Measurements from ENCODE around the gene TECPR1.

DNA sequence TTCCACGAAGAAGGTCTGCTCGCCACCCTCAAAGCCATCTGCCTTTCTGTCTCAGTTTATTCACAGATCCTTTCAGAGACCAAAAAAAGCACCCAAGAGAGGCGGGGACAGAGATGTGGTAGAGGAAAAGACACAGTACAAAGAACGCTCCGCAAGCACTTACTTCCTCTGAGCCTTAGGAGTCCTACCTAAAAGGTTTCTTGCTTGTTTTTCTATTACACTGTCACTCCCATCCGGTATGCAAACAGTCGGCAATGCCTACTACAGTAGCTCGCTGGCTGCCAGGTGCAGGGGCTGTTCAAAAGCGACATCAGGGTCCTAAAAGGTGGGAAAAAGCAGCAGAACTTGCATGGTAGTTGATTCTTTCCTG is 816 bp downstream of the TECPR1 start:
- TF ChIP-seq, protein P1, sequence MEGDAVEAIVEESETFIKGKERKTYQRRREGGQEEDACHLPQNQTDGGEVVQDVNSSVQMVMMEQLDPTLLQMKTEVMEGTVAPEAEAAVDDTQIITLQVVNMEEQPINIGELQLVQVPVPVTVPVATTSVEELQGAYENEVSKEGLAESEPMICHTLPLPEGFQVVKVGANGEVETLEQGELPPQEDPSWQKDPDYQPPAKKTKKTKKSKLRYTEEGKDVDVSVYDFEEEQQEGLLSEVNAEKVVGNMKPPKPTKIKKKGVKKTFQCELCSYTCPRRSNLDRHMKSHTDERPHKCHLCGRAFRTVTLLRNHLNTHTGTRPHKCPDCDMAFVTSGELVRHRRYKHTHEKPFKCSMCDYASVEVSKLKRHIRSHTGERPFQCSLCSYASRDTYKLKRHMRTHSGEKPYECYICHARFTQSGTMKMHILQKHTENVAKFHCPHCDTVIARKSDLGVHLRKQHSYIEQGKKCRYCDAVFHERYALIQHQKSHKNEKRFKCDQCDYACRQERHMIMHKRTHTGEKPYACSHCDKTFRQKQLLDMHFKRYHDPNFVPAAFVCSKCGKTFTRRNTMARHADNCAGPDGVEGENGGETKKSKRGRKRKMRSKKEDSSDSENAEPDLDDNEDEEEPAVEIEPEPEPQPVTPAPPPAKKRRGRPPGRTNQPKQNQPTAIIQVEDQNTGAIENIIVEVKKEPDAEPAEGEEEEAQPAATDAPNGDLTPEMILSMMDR (conservative IDR thresholded peaks at IDR 0.05; ENCODE audit: low read length), result no peak; the same call in 1 of the 2 replicates
- no peak for TF ChIP-seq EZH2phosphoT487 (IDR thresholded peaks at IDR 0.05; ENCODE audit: borderline replicate concordance, low read depth, low read length)
